ENCODE measurements around the gene NPTX1. TPM values are rescaled to one million over a fixed set of nuclear protein-coding genes. Genes with fewer than 3 reads are reported as not detected.

NPTX1 gene
- total and polyA plus RNA-seq, 4 donors, result under 0.01 TPM; not detected in 3

DNA sequence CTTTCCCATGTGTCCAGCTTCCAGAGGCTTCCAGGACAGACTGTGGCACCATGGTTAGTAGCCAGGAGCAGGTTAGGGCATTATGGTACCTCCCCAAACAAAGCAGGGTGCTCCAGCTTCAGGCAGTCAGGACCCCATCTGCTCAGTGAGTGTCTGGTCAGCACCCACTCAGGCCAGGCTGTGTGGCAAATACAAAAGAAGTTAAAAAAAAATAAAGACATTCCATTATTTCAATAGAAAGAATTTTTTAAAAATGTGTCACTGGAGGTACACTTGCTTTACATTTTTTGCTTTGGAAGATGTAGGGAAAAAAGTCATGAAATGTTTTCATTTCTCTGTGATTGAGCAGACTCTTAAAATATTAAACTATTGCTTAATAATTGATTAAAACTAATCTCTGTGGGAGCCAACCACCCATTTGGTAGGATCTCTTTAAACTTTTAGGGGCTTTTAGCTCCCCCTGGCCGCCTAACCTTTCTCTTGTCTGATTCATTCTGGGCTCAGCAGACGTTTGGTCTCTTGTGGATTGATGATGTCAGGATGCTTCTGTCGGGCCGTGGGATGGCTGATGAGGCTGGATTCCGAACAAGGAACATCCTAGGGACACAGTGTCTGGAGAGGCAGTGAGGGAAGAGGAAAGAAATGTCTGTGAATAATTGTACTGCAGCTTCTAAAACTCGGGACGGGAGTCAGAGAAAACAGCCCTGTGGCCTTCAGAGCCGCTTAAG lies 28.4 kb upstream of the NPTX1 start:
- no peak for DNase-seq (ENCODE audit: low spot score)
- Histone ChIP-seq H3K9me3 (ENCODE audit: control insufficient read depth in 4 of 4, low read length in 3 of 4) (no peaks in the 10 kb centered on the region), H3K9ac (ENCODE audit: low read depth in 1 of 2, low read length in 2 of 2) (no peak overlapping the region), H3K4me3 (ENCODE audit: low read depth in 1 of 3, low read length in 3 of 3) (no peak overlapping the region), H3K4me1 (ENCODE audit: control insufficient read depth in 4 of 4, insufficient read depth in 4 of 4, low read length in 3 of 4) (no peaks in the 10 kb centered on the region), H3K27ac (ENCODE audit: low read depth in 1 of 2, low read length in 2 of 2) (no peak overlapping the region), H3K27me3 (ENCODE audit: control insufficient read depth in 4 of 4, insufficient read depth in 4 of 4, low read length in 3 of 4) (peaks cover 0 to 4% (median 1%) of the 10 kb centered on the region in 4 donors), H3K36me3 (ENCODE audit: control insufficient read depth in 4 of 4, insufficient read depth in 3 of 4, low read depth in 1 of 4, low read length in 3 of 4) (no peaks in the 10 kb centered on the region)
- TF ChIP-seq GABPA (IDR thresholded peaks at IDR 0.05 in 1 of 2, conservative IDR thresholded peaks at IDR 0.05 in 1 of 2) (no peak), SP1 (IDR thresholded peaks at IDR 0.05) (no peak), RXRA (IDR thresholded peaks at IDR 0.05) (no peak), FOXA1 (IDR thresholded peaks at IDR 0.05) (no peak), NR2F2 (IDR thresholded peaks at IDR 0.05) (no peak), HNF4A (conservative IDR thresholded peaks at IDR 0.05) (no peak), RAD21 (IDR thresholded peaks at IDR 0.05) (no peak), JUND (IDR thresholded peaks at IDR 0.05) (no peak)
- TF ChIP-seq, protein P1, sequence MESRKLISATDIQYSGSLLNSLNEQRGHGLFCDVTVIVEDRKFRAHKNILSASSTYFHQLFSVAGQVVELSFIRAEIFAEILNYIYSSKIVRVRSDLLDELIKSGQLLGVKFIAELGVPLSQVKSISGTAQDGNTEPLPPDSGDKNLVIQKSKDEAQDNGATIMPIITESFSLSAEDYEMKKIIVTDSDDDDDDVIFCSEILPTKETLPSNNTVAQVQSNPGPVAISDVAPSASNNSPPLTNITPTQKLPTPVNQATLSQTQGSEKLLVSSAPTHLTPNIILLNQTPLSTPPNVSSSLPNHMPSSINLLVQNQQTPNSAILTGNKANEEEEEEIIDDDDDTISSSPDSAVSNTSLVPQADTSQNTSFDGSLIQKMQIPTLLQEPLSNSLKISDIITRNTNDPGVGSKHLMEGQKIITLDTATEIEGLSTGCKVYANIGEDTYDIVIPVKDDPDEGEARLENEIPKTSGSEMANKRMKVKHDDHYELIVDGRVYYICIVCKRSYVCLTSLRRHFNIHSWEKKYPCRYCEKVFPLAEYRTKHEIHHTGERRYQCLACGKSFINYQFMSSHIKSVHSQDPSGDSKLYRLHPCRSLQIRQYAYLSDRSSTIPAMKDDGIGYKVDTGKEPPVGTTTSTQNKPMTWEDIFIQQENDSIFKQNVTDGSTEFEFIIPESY (IDR thresholded peaks at IDR 0.05), result no peak
- TF ChIP-seq, protein P2, sequence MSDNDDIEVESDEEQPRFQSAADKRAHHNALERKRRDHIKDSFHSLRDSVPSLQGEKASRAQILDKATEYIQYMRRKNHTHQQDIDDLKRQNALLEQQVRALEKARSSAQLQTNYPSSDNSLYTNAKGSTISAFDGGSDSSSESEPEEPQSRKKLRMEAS (IDR thresholded peaks at IDR 0.05), result no peak
- TF ChIP-seq, protein P3, sequence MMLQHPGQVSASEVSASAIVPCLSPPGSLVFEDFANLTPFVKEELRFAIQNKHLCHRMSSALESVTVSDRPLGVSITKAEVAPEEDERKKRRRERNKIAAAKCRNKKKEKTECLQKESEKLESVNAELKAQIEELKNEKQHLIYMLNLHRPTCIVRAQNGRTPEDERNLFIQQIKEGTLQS (IDR thresholded peaks at IDR 0.05), result no peak
- WGBS, result 30% methylated on average over 8 of the region's 8 CpGs

DNA sequence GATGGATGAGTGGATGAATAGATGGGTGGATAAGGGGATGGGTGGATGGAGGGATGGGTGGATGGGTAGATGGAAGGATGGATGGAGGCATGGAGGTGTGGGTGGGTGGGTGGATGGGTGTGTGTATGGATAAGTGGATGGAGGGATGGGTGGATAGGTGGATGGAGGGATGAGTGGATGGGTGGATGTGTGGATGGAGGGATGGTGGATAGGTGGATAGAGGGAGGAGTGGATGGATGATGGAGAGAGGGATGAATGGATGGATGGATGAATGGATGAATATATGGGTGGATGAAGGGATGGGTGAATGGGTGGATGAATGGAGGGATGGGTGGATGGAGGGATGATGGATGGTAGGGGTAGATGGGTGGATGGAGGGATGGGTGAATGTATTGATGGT lies 27.5 kb upstream of the NPTX1 start:
- H3K9me3 ChIP-seq (ENCODE audit: control insufficient read depth in 4 of 4, low read length in 3 of 4), result no peaks in the 10 kb centered on the region
- H3K9ac ChIP-seq (ENCODE audit: low read depth in 1 of 2, low read length in 2 of 2), result no peak overlapping the region
- no peak for TF ChIP-seq RXRA (IDR thresholded peaks at IDR 0.05)
- TF ChIP-seq, protein P4, sequence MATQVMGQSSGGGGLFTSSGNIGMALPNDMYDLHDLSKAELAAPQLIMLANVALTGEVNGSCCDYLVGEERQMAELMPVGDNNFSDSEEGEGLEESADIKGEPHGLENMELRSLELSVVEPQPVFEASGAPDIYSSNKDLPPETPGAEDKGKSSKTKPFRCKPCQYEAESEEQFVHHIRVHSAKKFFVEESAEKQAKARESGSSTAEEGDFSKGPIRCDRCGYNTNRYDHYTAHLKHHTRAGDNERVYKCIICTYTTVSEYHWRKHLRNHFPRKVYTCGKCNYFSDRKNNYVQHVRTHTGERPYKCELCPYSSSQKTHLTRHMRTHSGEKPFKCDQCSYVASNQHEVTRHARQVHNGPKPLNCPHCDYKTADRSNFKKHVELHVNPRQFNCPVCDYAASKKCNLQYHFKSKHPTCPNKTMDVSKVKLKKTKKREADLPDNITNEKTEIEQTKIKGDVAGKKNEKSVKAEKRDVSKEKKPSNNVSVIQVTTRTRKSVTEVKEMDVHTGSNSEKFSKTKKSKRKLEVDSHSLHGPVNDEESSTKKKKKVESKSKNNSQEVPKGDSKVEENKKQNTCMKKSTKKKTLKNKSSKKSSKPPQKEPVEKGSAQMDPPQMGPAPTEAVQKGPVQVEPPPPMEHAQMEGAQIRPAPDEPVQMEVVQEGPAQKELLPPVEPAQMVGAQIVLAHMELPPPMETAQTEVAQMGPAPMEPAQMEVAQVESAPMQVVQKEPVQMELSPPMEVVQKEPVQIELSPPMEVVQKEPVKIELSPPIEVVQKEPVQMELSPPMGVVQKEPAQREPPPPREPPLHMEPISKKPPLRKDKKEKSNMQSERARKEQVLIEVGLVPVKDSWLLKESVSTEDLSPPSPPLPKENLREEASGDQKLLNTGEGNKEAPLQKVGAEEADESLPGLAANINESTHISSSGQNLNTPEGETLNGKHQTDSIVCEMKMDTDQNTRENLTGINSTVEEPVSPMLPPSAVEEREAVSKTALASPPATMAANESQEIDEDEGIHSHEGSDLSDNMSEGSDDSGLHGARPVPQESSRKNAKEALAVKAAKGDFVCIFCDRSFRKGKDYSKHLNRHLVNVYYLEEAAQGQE (IDR thresholded peaks at IDR 0.05), result no peak
- no peak for TF ChIP-seq GABPA (IDR thresholded peaks at IDR 0.05 in 1 of 2, conservative IDR thresholded peaks at IDR 0.05 in 1 of 2)
- no peak for TF ChIP-seq NR2F2 (IDR thresholded peaks at IDR 0.05)
- TF ChIP-seq, protein P3 (IDR thresholded peaks at IDR 0.05), result no peak
- TF ChIP-seq JUND (IDR thresholded peaks at IDR 0.05), result no peak
- no peak for DNase-seq (ENCODE audit: low spot score)
- no peaks in the 10 kb centered on the region for H3K36me3 ChIP-seq (ENCODE audit: control insufficient read depth in 4 of 4, insufficient read depth in 3 of 4, low read depth in 1 of 4, low read length in 3 of 4)
- H3K4me3 ChIP-seq (ENCODE audit: low read depth in 1 of 3, low read length in 3 of 3), result no peak overlapping the region
- H3K27ac ChIP-seq (ENCODE audit: low read depth in 1 of 2, low read length in 2 of 2), result no peak overlapping the region
- H3K27me3 ChIP-seq (ENCODE audit: control insufficient read depth in 4 of 4, insufficient read depth in 4 of 4, low read length in 3 of 4), result peaks cover 0 to 4% (median 1%) of the 10 kb centered on the region in 4 donors
- no peaks in the 10 kb centered on the region for H3K4me1 ChIP-seq (ENCODE audit: control insufficient read depth in 4 of 4, insufficient read depth in 4 of 4, low read length in 3 of 4)
